Osteocyte (in vitro differentiated cells): ENCODE measurements around the gene DSG2. TPM values are rescaled to one million over a fixed set of nuclear protein-coding genes. Genes with fewer than 3 reads are reported as not detected.

ENCODE experiments used
- DNase-seq: peaks from one replicate; pipeline ENCODE4 v3.0.0; 2021; ENCODE audit warnings: mixed read lengths; ENCODE audit not compliant: unreplicated experiment; ENCODE audit errors: extremely low spot score
- H3K27ac Mint-ChIP-seq: one replicate; pipeline ENCODE4 v1.8.0; 2021; ENCODE audit warnings: mild to moderate bottlenecking, mixed read lengths; ENCODE audit not compliant: unreplicated experiment
- H3K27me3 Mint-ChIP-seq: one replicate; pipeline ENCODE4 v1.8.0; 2021; ENCODE audit warnings: mixed read lengths; ENCODE audit not compliant: unreplicated experiment
- H3K36me3 Mint-ChIP-seq: one replicate; pipeline ENCODE4 v1.8.0; 2021; ENCODE audit warnings: mixed read lengths; ENCODE audit not compliant: unreplicated experiment
- H3K4me1 Mint-ChIP-seq: one replicate; pipeline ENCODE4 v1.8.0; 2021; ENCODE audit warnings: mixed read lengths; ENCODE audit not compliant: unreplicated experiment
- H3K4me3 Mint-ChIP-seq: one replicate; pipeline ENCODE4 v1.8.0; 2021; ENCODE audit warnings: mild to moderate bottlenecking, moderate library complexity, mixed read lengths; ENCODE audit not compliant: unreplicated experiment
- H3K9me3 Mint-ChIP-seq: one replicate; pipeline ENCODE4 v1.8.0; 2021; ENCODE audit warnings: mixed read lengths; ENCODE audit not compliant: unreplicated experiment
- CTCF ChIP-seq: fragments of 200-600 bp; sonication (generic); IDR thresholded peaks from 2 replicates; pipeline ENCODE4 v1.5.0; 2021; ENCODE audit warnings: antibody characterized with exemption, mild to moderate bottlenecking, moderate library complexity
- total RNA-seq: library from RNA; stranded (reverse); gene quantifications from 2 replicates; pipeline ENCODE4 v1.2.1, GENCODE V29; 2021

The DSG2 gene
- total RNA-seq, 1 donor from 2014 or later = 16.6 TPM

- TF ChIP-seq CTCF = no peak
These were observed 77.7 kb downstream of the DSG2 start for GRCh38 chr18:31575515-31576257.

GRCh38 chr18:31576670-31577069, 78.7 kb downstream of the DSG2 start:
- Mint-ChIP-seq H3K9me3 (no peaks in the 10 kb centered on the region), H3K27ac (no peak overlapping the region), H3K4me3 (no peak overlapping the region), H3K36me3 (no peaks in the 10 kb centered on the region), H3K4me1 (peaks cover 5% of the 10 kb centered on the region), H3K27me3 (no peaks in the 10 kb centered on the region)
- TF ChIP-seq CTCF = no peak
- DNase-seq = no peak

More at GRCh38 chr18:31575515-31576257, 77.7 kb downstream of the DSG2 start:
- no peaks in the 10 kb centered on the region for H3K36me3 Mint-ChIP-seq
- H3K4me1 Mint-ChIP-seq = peaks cover 5% of the 10 kb centered on the region
- peaks cover 2% of the 10 kb centered on the region for H3K27me3 Mint-ChIP-seq
- DNase-seq = no peak
- H3K27ac Mint-ChIP-seq = no peak overlapping the region
- H3K4me3 Mint-ChIP-seq = no peak overlapping the region
- no peaks in the 10 kb centered on the region for H3K9me3 Mint-ChIP-seq

GRCh38 chr18:31577195-31577594, 79.2 kb downstream of the DSG2 start:
- Mint-ChIP-seq H3K4me3 (no peak overlapping the region), H3K4me1 (peaks cover 3% of the 10 kb centered on the region), H3K27ac (no peak overlapping the region), H3K27me3 (no peaks in the 10 kb centered on the region), H3K9me3 (no peaks in the 10 kb centered on the region), H3K36me3 (no peaks in the 10 kb centered on the region)
- no peak for TF ChIP-seq CTCF
- no peak for DNase-seq

- H3K27ac Mint-ChIP-seq = no peak overlapping the region
- H3K9me3 Mint-ChIP-seq = no peaks in the 10 kb centered on the region
- peaks cover 3% of the 10 kb centered on the region for H3K4me1 Mint-ChIP-seq
- no peak for DNase-seq
- H3K27me3 Mint-ChIP-seq = no peaks in the 10 kb centered on the region
- no peak overlapping the region for H3K4me3 Mint-ChIP-seq
- no peak for TF ChIP-seq CTCF
- no peaks in the 10 kb centered on the region for H3K36me3 Mint-ChIP-seq
These were observed 80.1 kb downstream of the DSG2 start for GRCh38 chr18:31578126-31578525.

GRCh38 chr18:31579375-31579774, 81.4 kb downstream of the DSG2 start:
- Mint-ChIP-seq H3K9me3 (no peaks in the 10 kb centered on the region), H3K4me1 (peaks cover 3% of the 10 kb centered on the region), H3K36me3 (no peaks in the 10 kb centered on the region), H3K27ac (no peak overlapping the region), H3K4me3 (no peak overlapping the region), H3K27me3 (no peaks in the 10 kb centered on the region)
- no peak for DNase-seq
- TF ChIP-seq CTCF = no peak
